ENCODE measurements around the gene SLC24A1.

GRCh38 chr15:65638681-65639089 lies 16.9 kb downstream of the SLC24A1 start:
- TF ChIP-seq POLR2AphosphoS5 (IDR thresholded peaks at IDR 0.05) (no peak), POLR2A (IDR thresholded peaks at IDR 0.05) (no peak)

All from breast epithelium (tissue), 3 donors.